Smooth muscle cell (in vitro differentiated cells): ENCODE results near the gene CERS6. TPM values are rescaled to one million over a fixed set of nuclear protein-coding genes. Genes with fewer than 3 reads are reported as not detected.

Experiments used
- DNase-seq: peaks from one replicate; lab custom pipeline; 2025; ENCODE audit not compliant: unreplicated experiment; lab: John Stamatoyannopoulos, UW
- H2AFZ ChIP-seq: fragments of 200-600 bp; sonication (generic); 2 replicates; pipeline ENCODE4 v1.6.0; 2016; ENCODE audit warnings: antibody characterized with exemption, low read depth, mild to moderate bottlenecking
- H3F3A ChIP-seq: fragments of 200-600 bp; sonication (generic); 2 replicates; pipeline ENCODE4 v1.6.0; 2017; ENCODE audit warnings: antibody characterized with exemption, low read depth
- H3K27ac ChIP-seq: fragments of 200-600 bp; sonication (generic); 2 replicates; pipeline ENCODE4 v1.5.1; 2016; ENCODE audit warnings: low read depth, mild to moderate bottlenecking
- H3K27me3 ChIP-seq: fragments of 200-600 bp; sonication (generic); 2 replicates; pipeline ENCODE4 v1.6.1; 2016; ENCODE audit warnings: low read depth, mild to moderate bottlenecking
- H3K36me3 ChIP-seq: fragments of 200-600 bp; sonication (generic); 2 replicates; pipeline ENCODE4 v1.5.1; 2016; ENCODE audit warnings: low read depth
- H3K4me1 ChIP-seq: fragments of 200-600 bp; sonication (generic); 2 replicates; pipeline ENCODE4 v1.5.1; 2016; ENCODE audit warnings: low read depth
- H3K4me2 ChIP-seq: fragments of 200-600 bp; sonication (generic); 2 replicates; pipeline ENCODE4 v1.6.0; 2016; ENCODE audit warnings: mild to moderate bottlenecking
- H3K4me3 ChIP-seq: fragments of 200-600 bp; sonication (generic); 2 replicates; pipeline ENCODE4 v1.5.1; 2016; ENCODE audit warnings: mild to moderate bottlenecking
- H3K79me2 ChIP-seq: fragments of 200-600 bp; sonication (generic); 2 replicates; pipeline ENCODE4 v1.6.0; 2016; ENCODE audit warnings: low read depth, mild to moderate bottlenecking
- H3K9ac ChIP-seq: fragments of 200-600 bp; sonication (generic); 2 replicates; pipeline ENCODE4 v1.6.0; 2016; ENCODE audit warnings: low read depth
- H3K9me3 ChIP-seq: fragments of 200-600 bp; sonication (generic); replicated peaks from 2 replicates; pipeline ENCODE4 v1.5.1; 2016; ENCODE audit warnings: low read depth
- H4K20me1 ChIP-seq: fragments of 200-600 bp; sonication (generic); 2 replicates; pipeline ENCODE4 v1.6.0; 2016; ENCODE audit warnings: low read depth
- CTCF ChIP-seq: fragments of 200-600 bp; sonication (generic); IDR thresholded peaks from 2 replicates; pipeline ENCODE4 v1.5.1; 2017; ENCODE audit warnings: borderline replicate concordance, mild to moderate bottlenecking, antibody characterized with exemption; ENCODE audit not compliant: insufficient read depth, poor library complexity, severe bottlenecking
- WGBS: methylation state at CpG from one replicate; pipeline ENCODE4 v1.1.7; 2016; ENCODE audit warnings: low lambda C conversion rate; 5-methylcytosine and 5-hydroxymethylcytosine counted together
- polyA plus RNA-seq: library from polyadenylated mRNA; unstranded; fragments of >200 nt; fragmentation: Nextera tagmentation; extraction: Ambion mirVana; gene quantifications from 2 replicates; pipeline ENCODE4 v1.2.1, GENCODE V29; 2016
- total RNA-seq: library from RNA; depleted of rRNA; stranded (reverse); fragments of >200 nt; gene quantifications from 2 replicates; pipeline ENCODE4 v1.2.3, GENCODE V29; 2014

Gene CERS6
- total and polyA plus RNA-seq, 2 experiments from 2014 or later, result 9.2 to 26.6 TPM

- no peaks in the 10 kb centered on the region for H3K27me3 ChIP-seq
- WGBS, result 40% methylated on average over 6 of the region's 6 CpGs
- H3K4me1 ChIP-seq, result peaks cover 41% of the 10 kb centered on the region
- H3K79me2 ChIP-seq, result peaks cover 52% of the 10 kb centered on the region
- no peak for DNase-seq
- peaks cover 18% of the 10 kb centered on the region for H3F3A ChIP-seq
- no peaks in the 10 kb centered on the region for H4K20me1 ChIP-seq
- no peak for TF ChIP-seq CTCF
- peak overlapping the region; percentile 44 for H3K27ac ChIP-seq
- H3K4me2 ChIP-seq, result peak overlapping the region; percentile 74
- H3K4me3 ChIP-seq, result no peak overlapping the region
- H2AFZ ChIP-seq, result no peak overlapping the region
- no peaks in the 10 kb centered on the region for H3K36me3 ChIP-seq
- no peaks in the 10 kb centered on the region for H3K9me3 ChIP-seq
- H3K9ac ChIP-seq, result no peak overlapping the region
Observed at GRCh38 chr2:168521053-168521741, 65.1 kb downstream of the CERS6 start.

GRCh38 chr2:168522446-168522845, 66.4 kb downstream of the CERS6 start:
- Histone ChIP-seq H3K9me3 (no peaks in the 10 kb centered on the region), H3K4me2 (no peak overlapping the region), H2AFZ (no peak overlapping the region), H3K36me3 (no peaks in the 10 kb centered on the region), H3K27ac (no peak overlapping the region), H3K4me3 (no peak overlapping the region), H3K9ac (no peak overlapping the region), H3K4me1 (peaks cover 46% of the 10 kb centered on the region), H3F3A (peaks cover 18% of the 10 kb centered on the region), H3K27me3 (no peaks in the 10 kb centered on the region), H4K20me1 (no peaks in the 10 kb centered on the region), H3K79me2 (peaks cover 44% of the 10 kb centered on the region)
- DNase-seq, result no peak
- no peak for TF ChIP-seq CTCF
- WGBS, result 98% methylated on average over 2 of the region's 2 CpGs

- H3K9me3 ChIP-seq, result no peaks in the 10 kb centered on the region
- H2AFZ ChIP-seq, result no peak overlapping the region
- H3K9ac ChIP-seq, result no peak overlapping the region
- no peaks in the 10 kb centered on the region for H3K36me3 ChIP-seq
- peaks cover 41% of the 10 kb centered on the region for H3K79me2 ChIP-seq
- no peak for TF ChIP-seq CTCF
- WGBS, result 88% methylated on average over 2 of the region's 2 CpGs
- peaks cover 30% of the 10 kb centered on the region for H3K4me1 ChIP-seq
- no peak overlapping the region for H3K27ac ChIP-seq
- H4K20me1 ChIP-seq, result no peaks in the 10 kb centered on the region
- no peaks in the 10 kb centered on the region for H3K27me3 ChIP-seq
- DNase-seq, result no peak
- H3K4me2 ChIP-seq, result no peak overlapping the region
- no peak overlapping the region for H3K4me3 ChIP-seq
- H3F3A ChIP-seq, result peaks cover 14% of the 10 kb centered on the region
Observed at GRCh38 chr2:168524005-168524404, 67.9 kb downstream of the CERS6 start.

- Histone ChIP-seq H3F3A (peaks cover 10% of the 10 kb centered on the region), H3K9me3 (no peaks in the 10 kb centered on the region), H3K4me2 (no peak overlapping the region), H3K9ac (no peak overlapping the region), H2AFZ (no peak overlapping the region), H3K4me3 (no peak overlapping the region), H3K27ac (no peak overlapping the region), H3K4me1 (peaks cover 37% of the 10 kb centered on the region), H3K36me3 (no peaks in the 10 kb centered on the region), H3K27me3 (no peaks in the 10 kb centered on the region), H4K20me1 (no peaks in the 10 kb centered on the region), H3K79me2 (peaks cover 33% of the 10 kb centered on the region)
- WGBS, result 89% methylated on average over 3 of the region's 3 CpGs
- DNase-seq, result no peak
- TF ChIP-seq CTCF, result no peak
Observed at GRCh38 chr2:168525020-168525419, 68.9 kb downstream of the CERS6 start.
